Esophagus squamous epithelium (tissue), 4 donors: ENCODE results near the gene SHTN1.

Experiments used
- POLR2A ChIP-seq, 4 donors: fragments of 450-650 bp; IDR thresholded peaks; one replicate each; pipeline ENCODE4 v1.6.1; 2017; ENCODE audit warnings: antibody characterized with exemption in 4 of 4, mild to moderate bottlenecking in 4 of 4, moderate library complexity in 3 of 4
- TF ChIP-seq, protein P1 (sequence below), 6 experiments: fragments of 450-650 bp in 4 of 6; fragments of 200-600 bp in 2 of 6; sonication (generic) in 2 of 6; IDR thresholded peaks; one replicate each; pipeline ENCODE4 v1.5.1; 2016 to 2019; ENCODE audit warnings: antibody characterized with exemption in 6 of 6, mild to moderate bottlenecking in 4 of 6, moderate library complexity in 4 of 6

DNA sequence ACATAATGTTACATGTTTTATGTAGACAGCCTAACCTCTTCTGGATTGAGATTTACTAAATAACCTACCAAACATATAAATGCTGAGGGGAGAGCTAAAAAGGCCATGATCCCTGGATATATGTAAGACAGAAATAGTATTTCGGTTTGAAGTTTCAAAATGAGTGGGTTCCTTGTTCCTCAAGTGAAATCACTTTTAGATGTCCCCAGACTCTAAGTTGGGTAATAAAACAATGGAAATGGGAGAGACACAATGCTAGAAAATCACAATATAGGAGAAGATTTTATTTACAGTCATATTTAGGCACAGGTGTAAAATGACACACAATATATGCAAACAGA, 56.5 kb downstream of the SHTN1 start:
- TF ChIP-seq, protein P1, sequence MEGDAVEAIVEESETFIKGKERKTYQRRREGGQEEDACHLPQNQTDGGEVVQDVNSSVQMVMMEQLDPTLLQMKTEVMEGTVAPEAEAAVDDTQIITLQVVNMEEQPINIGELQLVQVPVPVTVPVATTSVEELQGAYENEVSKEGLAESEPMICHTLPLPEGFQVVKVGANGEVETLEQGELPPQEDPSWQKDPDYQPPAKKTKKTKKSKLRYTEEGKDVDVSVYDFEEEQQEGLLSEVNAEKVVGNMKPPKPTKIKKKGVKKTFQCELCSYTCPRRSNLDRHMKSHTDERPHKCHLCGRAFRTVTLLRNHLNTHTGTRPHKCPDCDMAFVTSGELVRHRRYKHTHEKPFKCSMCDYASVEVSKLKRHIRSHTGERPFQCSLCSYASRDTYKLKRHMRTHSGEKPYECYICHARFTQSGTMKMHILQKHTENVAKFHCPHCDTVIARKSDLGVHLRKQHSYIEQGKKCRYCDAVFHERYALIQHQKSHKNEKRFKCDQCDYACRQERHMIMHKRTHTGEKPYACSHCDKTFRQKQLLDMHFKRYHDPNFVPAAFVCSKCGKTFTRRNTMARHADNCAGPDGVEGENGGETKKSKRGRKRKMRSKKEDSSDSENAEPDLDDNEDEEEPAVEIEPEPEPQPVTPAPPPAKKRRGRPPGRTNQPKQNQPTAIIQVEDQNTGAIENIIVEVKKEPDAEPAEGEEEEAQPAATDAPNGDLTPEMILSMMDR (IDR thresholded peaks at IDR 0.05): no peak
- TF ChIP-seq POLR2A (IDR thresholded peaks at IDR 0.05): no peak
